ENCODE data around the gene TNFAIP6.

DNA sequence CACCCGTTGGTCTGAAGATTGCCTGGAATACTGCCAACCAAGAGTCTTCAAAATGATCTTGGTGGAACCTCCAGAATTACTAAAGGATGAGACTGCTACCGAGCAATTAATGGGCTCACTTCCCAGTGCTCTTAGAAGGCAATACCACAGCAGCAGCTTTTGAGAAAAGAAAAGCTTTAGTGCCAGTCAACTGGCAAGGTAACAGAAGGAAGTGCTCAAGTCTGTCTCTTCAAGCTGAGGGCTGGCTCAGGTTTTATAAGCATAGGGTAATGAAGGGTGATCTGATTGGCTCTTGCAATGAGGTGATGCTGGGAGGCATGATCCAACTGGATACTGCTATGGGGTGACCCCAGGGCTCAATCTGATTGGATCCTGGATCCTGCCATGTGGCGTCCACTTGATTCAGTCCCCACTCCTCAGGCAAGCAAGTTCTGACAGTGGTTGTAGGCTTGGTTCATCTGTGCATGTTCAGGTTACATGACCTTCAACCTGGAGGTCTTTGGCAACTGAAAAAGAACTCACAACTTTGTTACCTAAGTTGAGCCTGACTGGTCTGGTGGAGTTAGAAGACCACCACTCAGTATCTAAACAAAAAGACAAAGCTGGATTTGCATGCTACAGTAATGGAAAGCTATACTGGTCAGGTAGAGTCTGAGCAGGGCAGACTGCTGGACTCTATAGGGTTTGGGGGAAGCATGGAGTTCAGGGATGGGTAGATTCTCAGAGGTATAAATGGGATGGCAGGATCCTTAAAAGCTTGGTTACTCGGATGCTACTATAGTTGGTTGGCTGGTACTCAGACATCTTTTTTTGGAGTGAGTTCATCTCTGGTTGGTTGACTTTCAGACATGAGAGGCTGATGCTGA lies 38.4 kb downstream of the TNFAIP6 start:
- TF ChIP-seq, protein P1, sequence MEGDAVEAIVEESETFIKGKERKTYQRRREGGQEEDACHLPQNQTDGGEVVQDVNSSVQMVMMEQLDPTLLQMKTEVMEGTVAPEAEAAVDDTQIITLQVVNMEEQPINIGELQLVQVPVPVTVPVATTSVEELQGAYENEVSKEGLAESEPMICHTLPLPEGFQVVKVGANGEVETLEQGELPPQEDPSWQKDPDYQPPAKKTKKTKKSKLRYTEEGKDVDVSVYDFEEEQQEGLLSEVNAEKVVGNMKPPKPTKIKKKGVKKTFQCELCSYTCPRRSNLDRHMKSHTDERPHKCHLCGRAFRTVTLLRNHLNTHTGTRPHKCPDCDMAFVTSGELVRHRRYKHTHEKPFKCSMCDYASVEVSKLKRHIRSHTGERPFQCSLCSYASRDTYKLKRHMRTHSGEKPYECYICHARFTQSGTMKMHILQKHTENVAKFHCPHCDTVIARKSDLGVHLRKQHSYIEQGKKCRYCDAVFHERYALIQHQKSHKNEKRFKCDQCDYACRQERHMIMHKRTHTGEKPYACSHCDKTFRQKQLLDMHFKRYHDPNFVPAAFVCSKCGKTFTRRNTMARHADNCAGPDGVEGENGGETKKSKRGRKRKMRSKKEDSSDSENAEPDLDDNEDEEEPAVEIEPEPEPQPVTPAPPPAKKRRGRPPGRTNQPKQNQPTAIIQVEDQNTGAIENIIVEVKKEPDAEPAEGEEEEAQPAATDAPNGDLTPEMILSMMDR (IDR thresholded peaks at IDR 0.05; ENCODE audit: low read length), result no peak
- TF ChIP-seq EZH2phosphoT487 (IDR thresholded peaks at IDR 0.05; ENCODE audit: low read length), result no peak

Data from MM.1S (cell line).